Mesenchymal stem cell (in vitro differentiated cells and primary cell): ENCODE measurements around the gene BAD.

ENCODE experiments used
- DNase-seq: peaks from one replicate; pipeline ENCODE4 v3.0.0-alpha.2; 2013
- H2AFZ ChIP-seq: one replicate; pipeline ENCODE4 v1.6.1; 2013; ENCODE audit warnings: low read depth, mild to moderate bottlenecking, control low read depth, inconsistent platforms, low read length, moderate library complexity
- H2AK5ac ChIP-seq: 2 replicates; pipeline ENCODE4 v1.6.1; 2013; ENCODE audit warnings: low read length, moderate library complexity, mild to moderate bottlenecking, inconsistent platforms; ENCODE audit not compliant: severe bottlenecking
- H2BK120ac ChIP-seq: one replicate; pipeline ENCODE4 v1.6.1; 2013; ENCODE audit warnings: low read depth, mild to moderate bottlenecking, inconsistent platforms, low read length, moderate library complexity
- H2BK12ac ChIP-seq, 2 experiments: one replicate each; pipeline ENCODE4 v1.6.1; 2013; ENCODE audit warnings: inconsistent platforms in 2 of 2, low read length in 2 of 2, mild to moderate bottlenecking in 2 of 2, moderate library complexity in 2 of 2, control low read depth in 1 of 2
- H2BK15ac ChIP-seq: one replicate; pipeline ENCODE4 v1.6.1; 2013; ENCODE audit warnings: mild to moderate bottlenecking, low read depth, inconsistent platforms; ENCODE audit not compliant: poor library complexity, severe bottlenecking
- H2BK5ac ChIP-seq: 2 replicates; pipeline ENCODE4 v1.6.1; 2013; ENCODE audit warnings: low read depth, mild to moderate bottlenecking, low read length, control low read depth, inconsistent platforms; ENCODE audit not compliant: poor library complexity, severe bottlenecking
- H3K14ac ChIP-seq, 2 experiments: one replicate each; pipeline ENCODE4 v1.6.1; 2013; ENCODE audit warnings: inconsistent platforms in 2 of 2, low read length in 2 of 2, control low read depth in 1 of 2, mild to moderate bottlenecking in 1 of 2, moderate library complexity in 1 of 2
- H3K18ac ChIP-seq, 2 experiments: one replicate each; pipeline ENCODE4 v1.6.1; 2013; ENCODE audit warnings: inconsistent platforms in 2 of 2, low read length in 2 of 2, control low read depth in 1 of 2, low read depth in 1 of 2, mild to moderate bottlenecking in 1 of 2
- H3K23ac ChIP-seq, 2 experiments: one replicate each; pipeline ENCODE4 v1.6.1; 2013; ENCODE audit warnings: inconsistent platforms in 2 of 2, low read length in 2 of 2, mild to moderate bottlenecking in 2 of 2, moderate library complexity in 2 of 2, control low read depth in 1 of 2
- H3K27ac ChIP-seq: 2 replicates; pipeline ENCODE4 v1.5.1; 2013; ENCODE audit warnings: mild to moderate bottlenecking, moderate library complexity, low read length, control low read depth, inconsistent platforms; ENCODE audit not compliant: poor library complexity, severe bottlenecking
- H3K27me3 ChIP-seq, 2 experiments: 2 replicates each; pipeline versions ENCODE4 v1.6.1 to v1.7.0; 2013; ENCODE audit warnings: low read length in 2 of 2, mild to moderate bottlenecking in 2 of 2, moderate library complexity in 2 of 2, control low read depth in 1 of 2, inconsistent platforms in 1 of 2; ENCODE audit not compliant: control insufficient read depth in 1 of 2, insufficient read depth in 1 of 2
- H3K36me3 ChIP-seq, 2 experiments: 2 replicates each; pipeline versions ENCODE4 v1.6.1 to v1.7.0; 2013; ENCODE audit warnings: low read length in 2 of 2, control low read depth in 1 of 2, inconsistent platforms in 1 of 2, low read depth in 1 of 2, mild to moderate bottlenecking in 1 of 2; ENCODE audit not compliant: insufficient read depth in 2 of 2, control insufficient read depth in 1 of 2
- H3K4ac ChIP-seq, 2 experiments: one replicate each; pipeline ENCODE4 v1.6.1; 2013; ENCODE audit warnings: inconsistent platforms in 2 of 2, low read length in 2 of 2, mild to moderate bottlenecking in 2 of 2, moderate library complexity in 2 of 2, control low read depth in 1 of 2, low read depth in 1 of 2
- H3K4me1 ChIP-seq: 2 replicates; pipeline ENCODE4 v1.6.1; 2013; ENCODE audit warnings: low read depth, low read length, control low read depth; ENCODE audit not compliant: control insufficient read depth, insufficient read depth
- H3K4me2 ChIP-seq: 2 replicates; pipeline ENCODE4 v1.6.1; 2013; ENCODE audit warnings: low read length, mild to moderate bottlenecking, inconsistent platforms; ENCODE audit not compliant: poor library complexity, severe bottlenecking
- H3K4me3 ChIP-seq, 2 experiments: 2 replicates each; pipeline versions ENCODE4 v1.5.1 to v1.7.0; 2013; ENCODE audit warnings: low read length in 2 of 2, mild to moderate bottlenecking in 2 of 2, control low read depth in 1 of 2, low read depth in 1 of 2; ENCODE audit not compliant: insufficient read depth in 1 of 2
- H3K79me1 ChIP-seq: replicated peaks from 2 replicates; pipeline ENCODE4 v1.6.1; 2013; ENCODE audit warnings: mild to moderate bottlenecking, control low read depth, low read length, inconsistent platforms; ENCODE audit not compliant: poor library complexity, severe bottlenecking
- H3K9ac ChIP-seq: 2 replicates; pipeline ENCODE4 v1.7.0; 2013; ENCODE audit warnings: mild to moderate bottlenecking, low read length, moderate library complexity
- H3K9me3 ChIP-seq: 2 replicates; pipeline ENCODE4 v1.7.0; 2013; ENCODE audit warnings: mild to moderate bottlenecking, low read length; ENCODE audit not compliant: control insufficient read depth
- H4K8ac ChIP-seq: one replicate; pipeline ENCODE4 v1.6.1; 2013; ENCODE audit warnings: inconsistent platforms, mild to moderate bottlenecking, low read length, moderate library complexity
- H4K91ac ChIP-seq: one replicate; pipeline ENCODE4 v1.6.1; 2013; ENCODE audit warnings: mild to moderate bottlenecking, low read length, inconsistent platforms
- WGBS: methylation state at CpG from one replicate; pipeline ENCODE4 v1.1.7; 2013; ENCODE audit warnings: mixed read lengths; 5-methylcytosine and 5-hydroxymethylcytosine counted together

BAD gene

DNA sequence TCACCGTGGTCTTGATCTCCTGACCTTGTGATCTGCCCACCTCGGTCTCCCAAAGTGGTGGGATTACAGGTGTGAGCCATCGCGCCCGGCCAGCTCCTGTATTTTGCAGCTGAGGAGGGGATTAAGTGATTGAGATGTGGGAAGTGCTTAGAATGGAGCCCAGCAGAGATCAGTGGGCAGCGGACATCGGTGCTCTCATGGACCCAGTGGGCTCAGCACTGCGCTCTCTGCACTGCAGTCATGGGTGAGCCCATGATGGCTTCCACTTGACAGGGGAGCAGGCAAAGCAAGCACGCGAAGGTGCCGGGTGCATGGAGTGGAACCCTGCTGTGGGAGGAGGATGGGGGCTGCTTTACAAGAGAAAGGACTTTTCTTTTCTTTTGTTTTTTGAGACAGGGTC lies 46.4 kb upstream of the BAD start:
- no peak overlapping the region for H2AK5ac ChIP-seq
- no peak overlapping the region for H3K4ac ChIP-seq

DNA sequence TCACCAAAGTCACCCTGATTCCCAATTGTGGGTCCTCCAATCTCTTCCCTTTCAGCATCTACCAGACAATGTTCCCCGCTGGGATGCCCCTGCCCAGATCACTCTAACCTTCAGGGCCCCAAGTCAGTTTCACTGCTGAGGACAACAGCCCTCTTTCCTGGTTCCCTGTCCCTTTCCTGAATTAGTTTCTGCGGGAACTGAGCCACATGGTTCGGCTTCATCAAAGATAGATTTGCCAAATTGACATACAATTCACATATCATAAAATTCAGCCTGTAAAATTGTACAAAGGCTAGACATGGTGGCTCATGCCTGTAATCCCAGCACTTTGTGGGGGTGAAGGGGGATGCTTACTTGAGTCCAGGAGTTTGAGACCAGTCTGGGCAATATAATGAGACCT lies 43.5 kb upstream of the BAD start:
- DNase-seq: no peak
- Histone ChIP-seq H3K18ac (no peak overlapping the region), H3K27me3 (no peaks in the 10 kb centered on the region), H2BK5ac (no peak overlapping the region), H3K27ac (no peak overlapping the region), H3K79me1 (no peaks in the 10 kb centered on the region), H3K9me3 (peaks cover 3% of the 10 kb centered on the region), H4K91ac (no peak overlapping the region), H2BK15ac (no peak overlapping the region), H3K4ac (no peak overlapping the region), H3K23ac (no peak overlapping the region), H2AK5ac (no peak overlapping the region), H3K4me2 (no peak overlapping the region), H3K9ac (no peak overlapping the region), H2AFZ (no peak overlapping the region), H3K4me1 (peaks cover 16% of the 10 kb centered on the region), H3K4me3 (no peak overlapping the region), H3K14ac (no peak overlapping the region), H3K36me3 (peaks cover 6 to 14% of the 10 kb centered on the region in 2 experiments), H2BK12ac (no peak overlapping the region), H4K8ac (no peak overlapping the region), H2BK120ac (no peak overlapping the region)
- WGBS: 98% methylated on average over 2 of the region's 3 CpGs

More for the DNA sequence above, 46.4 kb upstream of the BAD start:
- Histone ChIP-seq H2BK15ac (peak overlapping the region; percentile 4), H2AFZ (no peak overlapping the region), H3K9ac (no peak overlapping the region), H3K4me2 (no peak overlapping the region), H2BK120ac (no peak overlapping the region), H3K27me3 (no peaks in the 10 kb centered on the region), H3K18ac (no peak overlapping the region), H3K14ac (no peak overlapping the region), H3K9me3 (peaks cover 3% of the 10 kb centered on the region), H3K23ac (no peak overlapping the region), H4K8ac (no peak overlapping the region), H3K27ac (no peak overlapping the region), H3K36me3 (no peaks in the 10 kb centered on the region), H3K4me1 (peaks cover 20% of the 10 kb centered on the region), H3K79me1 (no peaks in the 10 kb centered on the region), H3K4me3 (no peak overlapping the region), H4K91ac (no peak overlapping the region), H2BK12ac (no peak overlapping the region), H2BK5ac (no peak overlapping the region)
- WGBS: 96% methylated on average over 11 of the region's 11 CpGs
- no peak for DNase-seq

DNA sequence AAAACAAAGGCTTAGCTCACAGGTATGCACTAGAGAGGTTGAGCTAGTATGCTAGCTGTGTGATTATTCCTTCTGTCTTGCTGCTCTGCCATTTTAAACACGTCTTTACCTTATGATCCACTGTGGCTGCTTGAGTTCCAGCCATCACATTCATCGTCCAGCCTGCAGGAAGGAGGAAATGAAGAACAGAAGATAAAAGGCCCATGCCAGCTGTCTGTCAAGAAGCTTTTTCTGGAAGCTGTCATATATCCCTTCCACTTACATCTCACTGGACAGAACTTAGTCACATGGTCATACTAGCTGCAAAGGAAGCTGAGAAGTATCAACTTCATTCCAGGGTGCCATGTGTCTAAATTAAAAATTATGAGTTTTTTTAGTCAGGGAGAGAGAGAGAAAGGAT lies 42.9 kb upstream of the BAD start:
- no peak overlapping the region for H2BK15ac ChIP-seq
- H2AK5ac ChIP-seq: no peak overlapping the region
- H3K4me1 ChIP-seq: peaks cover 21% of the 10 kb centered on the region
- no peak overlapping the region for H3K14ac ChIP-seq
- 89% methylated on average over 2 of the region's 2 CpGs for WGBS
- H3K27ac ChIP-seq: no peak overlapping the region
- no peak overlapping the region for H3K4ac ChIP-seq
- H3K4me2 ChIP-seq: no peak overlapping the region
- H3K9me3 ChIP-seq: peaks cover 3% of the 10 kb centered on the region
- H2BK120ac ChIP-seq: no peak overlapping the region
- no peak overlapping the region for H3K4me3 ChIP-seq
- peaks cover 13 to 20% of the 10 kb centered on the region in 2 experiments for H3K36me3 ChIP-seq
- no peak overlapping the region for H3K18ac ChIP-seq
- no peak overlapping the region for H4K91ac ChIP-seq
- H2BK5ac ChIP-seq: no peak overlapping the region
- H3K9ac ChIP-seq: no peak overlapping the region
- DNase-seq: no peak
- no peaks in the 10 kb centered on the region for H3K27me3 ChIP-seq
- H2BK12ac ChIP-seq: no peak overlapping the region
- no peak overlapping the region for H3K23ac ChIP-seq
- no peak overlapping the region for H4K8ac ChIP-seq
- no peaks in the 10 kb centered on the region for H3K79me1 ChIP-seq
- no peak overlapping the region for H2AFZ ChIP-seq

DNA sequence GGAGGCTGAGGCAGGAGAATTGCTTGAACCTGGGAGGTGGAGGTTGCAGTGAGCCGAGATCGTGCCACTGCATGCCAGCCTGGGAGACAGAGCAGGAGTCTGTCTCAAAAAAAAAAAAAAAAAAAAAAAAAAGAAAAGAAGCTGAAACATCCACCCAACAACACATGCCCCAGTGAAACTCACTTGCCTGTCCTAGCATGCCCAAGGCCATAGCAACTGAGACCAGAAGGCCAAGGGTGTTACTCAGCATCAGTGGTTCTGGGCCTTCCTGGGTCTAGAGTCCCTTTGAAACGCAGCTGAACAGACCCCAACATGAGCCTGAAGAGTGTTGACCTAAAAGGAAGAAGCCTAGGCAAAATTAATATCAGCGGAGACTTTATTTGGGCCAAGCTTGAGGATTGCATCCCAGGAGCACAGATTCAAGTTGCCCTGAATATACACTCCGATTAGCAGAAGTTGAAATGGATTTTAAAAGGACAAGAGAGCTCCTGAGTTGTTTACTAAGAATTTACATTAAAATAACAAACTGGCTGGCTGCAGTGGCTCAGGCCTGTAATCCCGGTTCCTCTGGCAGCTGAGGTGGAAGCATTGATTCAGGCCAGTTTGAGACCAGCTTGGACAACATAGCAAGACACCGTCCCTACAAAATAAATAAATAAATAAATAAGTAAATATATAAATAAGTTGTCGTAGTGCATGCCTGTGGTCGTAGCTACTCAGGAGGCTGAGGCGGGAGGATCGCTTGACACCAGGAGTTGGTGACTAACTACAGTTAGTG lies 40.4 kb upstream of the BAD start:
- 88% methylated on average over 9 of the region's 11 CpGs for WGBS
- H4K91ac ChIP-seq: no peak overlapping the region

More for the DNA sequence above, 40.4 kb upstream of the BAD start:
- Histone ChIP-seq H3K4ac (no peak overlapping the region), H2BK5ac (no peak overlapping the region), H2AK5ac (no peak overlapping the region), H3K27me3 (no peaks in the 10 kb centered on the region), H3K36me3 (peaks cover 34 to 39% of the 10 kb centered on the region in 2 experiments), H2BK120ac (no peak overlapping the region), H3K14ac (no peak overlapping the region), H3K79me1 (peaks cover 9% of the 10 kb centered on the region), H3K18ac (peak overlapping the region in 1 of 2 experiments; percentile 39), H3K9ac (no peak overlapping the region), H3K4me3 (no peak overlapping the region), H3K9me3 (peaks cover 3% of the 10 kb centered on the region), H3K4me1 (peaks cover 23% of the 10 kb centered on the region), H2BK15ac (no peak overlapping the region), H3K4me2 (no peak overlapping the region), H2BK12ac (no peak overlapping the region), H4K8ac (no peak overlapping the region), H3K27ac (no peak overlapping the region), H3K23ac (no peak overlapping the region), H2AFZ (no peak overlapping the region)
- peak; percentile 43 for DNase-seq
